ENCODE results near the gene DDI2. TPM values are rescaled to one million over a fixed set of nuclear protein-coding genes. Genes with fewer than 3 reads are reported as not detected.

The DDI2 gene
- total RNA-seq: 26.6 and 28.3 TPM in 2 replicates

GRCh38 chr1:15617173-15618076 is at the start of gene DDI2:
TSS of gene DDI2 (plus strand) at chr1:15617458. CDS start at chr1:15617671, 213 bp downstream.

GRCh38 chr1:15584489-15585363 is 32.5 kb upstream of the DDI2 start, which contains the start of gene AGMAT:
TSS of gene AGMAT (minus strand) at chr1:15585051. CDS start at chr1:15584967, 84 bp downstream.

GRCh38 chr1:15684042-15684461 is 66.8 kb downstream of the DDI2 start, which contains the start of gene PLEKHM2:
TSS of gene PLEKHM2 (plus strand) at chr1:15684320. CDS start at chr1:15684559, 239 bp downstream.

Small RNAs within 50 kb of the gene (small RNA-seq; reads per million reads assigned to genes)
- gene AL121992.2 (not detected), gene CD24P1 (not detected), gene RNU7-179P (not detected)

Other genes starting within 250 kb of the DDI2 start
- gene EFHD2, start 207.6 kb upstream of the DDI2 start, total RNA-seq: 36.4 and 108 TPM in 2 replicates
- gene CTRC, start 179.0 kb upstream of the DDI2 start, total RNA-seq: not detected in 2 replicates
- not detected in 2 replicates for gene CELA2A, start 160.7 kb upstream of the DDI2 start, total RNA-seq
- gene CELA2B, start 141.4 kb upstream of the DDI2 start, total RNA-seq: not detected in 2 replicates
- 3.9 and 6.6 TPM in 2 replicates for gene CASP9, start 93.2 kb upstream of the DDI2 start, total RNA-seq
- gene DNAJC16, start 90.6 kb upstream of the DDI2 start, total RNA-seq: 15.1 and 20.9 TPM in 2 replicates
- gene AGMAT, start 32.4 kb upstream of the DDI2 start, total RNA-seq: 2.2 and 2.9 TPM in 2 replicates
- gene PLEKHM2, start 66.9 kb downstream of the DDI2 start, total RNA-seq: 69.0 and 81.2 TPM in 2 replicates
- 0.39 and 0.73 TPM in 2 replicates for gene SLC25A34, start 118.8 kb downstream of the DDI2 start, total RNA-seq
- not detected in 2 replicates for gene TMEM82, start 125.0 kb downstream of the DDI2 start, total RNA-seq
- gene FBLIM1, start 141.3 kb downstream of the DDI2 start, total RNA-seq: 11.0 and 17.0 TPM in 2 replicates
- 1.5 and 2.2 TPM in 2 replicates for gene UQCRHL, start 190.2 kb downstream of the DDI2 start, total RNA-seq
- gene SPEN, start 230.2 kb downstream of the DDI2 start, total RNA-seq: 12.9 and 23.5 TPM in 2 replicates

Data from subcutaneous preadipocyte (primary cell).